GM21737 (cell line): ENCODE measurements around the gene PRR30.

Experiments used
- ATAC-seq: cut with Tn5 transposase; IDR thresholded peaks from one replicate; pipeline ENCODE4 v1.9.1; 2021; ENCODE audit warnings: mild to moderate bottlenecking, moderate library complexity; ENCODE audit not compliant: unreplicated experiment

The PRR30 gene

GRCh38 chr2:27100036-27100435, 39.2 kb downstream of the PRR30 start:
- no peak for ATAC-seq

GRCh38 chr2:27099334-27099955, 39.8 kb downstream of the PRR30 start:
- ATAC-seq = no peak

GRCh38 chr2:27097341-27097740, 41.9 kb downstream of the PRR30 start:
- no peak for ATAC-seq

GRCh38 chr2:27096748-27097297, 42.4 kb downstream of the PRR30 start:
- ATAC-seq = no peak

- ATAC-seq = no peak
Measured at GRCh38 chr2:27095745-27096651, 43.2 kb downstream of the PRR30 start.

GRCh38 chr2:27095427-27095744, 43.8 kb downstream of the PRR30 start:
- ATAC-seq = no peak

- no peak for ATAC-seq
Measured at GRCh38 chr2:27094353-27094984, 44.7 kb downstream of the PRR30 start.

GRCh38 chr2:27093430-27094352, 45.5 kb downstream of the PRR30 start:
- ATAC-seq = no peak

- no peak for ATAC-seq
Measured at GRCh38 chr2:27092696-27093429, 46.3 kb downstream of the PRR30 start.

- no peak for ATAC-seq
Measured at GRCh38 chr2:27091746-27092695, 47.2 kb downstream of the PRR30 start.

GRCh38 chr2:27089111-27089954, 49.9 kb downstream of the PRR30 start:
- no peak for ATAC-seq

- no peak for ATAC-seq
Measured at GRCh38 chr2:27088634-27089033, 50.6 kb downstream of the PRR30 start.

GRCh38 chr2:27087823-27088410, 51.3 kb downstream of the PRR30 start:
- no peak for ATAC-seq
